Stimulated activated CD4-positive, alpha-beta T cell treated with anti-CD3 and anti-CD28 coated beads, Interleukin-15, amount 100 ng/mL, for 48 hours (primary cell): ENCODE measurements around the gene TIGD3.
"Not testable (repeated sequence)": the region's sequence is repeated elsewhere in the genome, so short reads cannot be mapped to it uniquely, and the experiment has no call there.

ENCODE experiments used
- DNase-seq, 2 donors: peaks; one replicate each; pipeline ENCODE4 v3.0.0-alpha.2; 2020; ENCODE audit warnings: low read depth in 2 of 2

Gene TIGD3

GRCh38 chr11:65325435-65325834 lies 29.1 kb upstream of the TIGD3 start:
- no peak for DNase-seq

- no peak for DNase-seq
Observed at GRCh38 chr11:65327021-65327420, 27.5 kb upstream of the TIGD3 start.

DNA sequence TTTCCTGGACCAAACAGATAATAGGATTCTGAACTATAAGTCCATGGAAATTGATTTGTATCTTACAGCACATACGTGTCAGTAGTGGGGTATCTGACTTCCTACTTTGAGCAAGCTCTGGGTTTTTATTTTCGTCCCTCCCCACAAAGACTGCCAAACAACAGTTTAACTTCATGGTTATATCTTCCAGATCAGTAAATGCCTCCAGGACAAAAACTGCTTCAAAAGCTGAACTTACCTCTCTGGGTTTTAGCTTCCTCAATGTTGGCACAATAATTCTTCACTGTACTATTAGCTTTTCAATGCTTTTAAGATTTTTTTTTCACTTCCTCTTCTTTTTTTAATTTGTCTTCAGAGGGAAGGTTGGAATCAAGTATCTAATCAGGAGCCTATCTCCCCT lies 25.1 kb upstream of the TIGD3 start:
- DNase-seq = no peak

DNA sequence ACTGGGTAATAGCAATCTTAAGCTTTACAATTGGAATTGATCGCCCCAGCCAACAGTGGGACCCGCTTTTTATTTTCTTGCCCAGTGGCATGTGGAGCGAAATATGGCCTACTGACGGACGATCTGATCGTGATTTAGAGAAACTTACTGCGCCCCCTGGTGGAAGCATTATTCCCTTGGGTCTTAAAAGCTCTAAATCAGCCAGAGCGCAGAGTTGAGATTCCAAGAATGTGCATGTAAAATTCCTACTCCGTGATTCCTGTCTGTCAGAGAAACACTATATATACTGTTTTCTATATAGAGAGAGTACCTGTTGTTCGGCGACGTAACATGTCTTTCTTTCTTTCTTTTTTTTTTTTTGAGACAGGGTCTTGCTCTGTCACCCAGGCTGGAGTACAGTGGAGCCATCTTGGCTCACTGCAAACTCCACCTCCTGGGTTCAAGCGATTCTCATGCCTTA lies 24.6 kb upstream of the TIGD3 start:
- peak; percentile 77 to 86 for DNase-seq

DNA sequence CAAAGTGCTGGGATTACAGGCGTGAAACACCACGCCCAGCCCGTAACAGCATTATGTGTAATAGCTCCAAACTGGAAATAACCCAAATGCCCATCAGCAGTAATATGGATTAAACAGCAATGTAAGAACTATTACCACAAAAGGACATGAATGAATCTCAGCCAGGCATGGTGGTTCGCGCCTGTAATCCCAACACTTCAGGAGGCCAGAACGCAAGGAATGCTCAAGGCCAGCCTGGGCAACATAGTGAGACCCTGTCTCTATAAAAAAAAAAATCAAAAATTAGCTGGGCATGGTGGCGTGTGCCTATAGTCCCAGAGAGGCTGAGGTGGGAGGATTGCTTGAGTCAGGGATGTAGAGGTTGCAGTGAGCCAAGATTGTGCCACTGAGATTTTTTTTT lies 24.0 kb upstream of the TIGD3 start:
- no peak for DNase-seq

DNA sequence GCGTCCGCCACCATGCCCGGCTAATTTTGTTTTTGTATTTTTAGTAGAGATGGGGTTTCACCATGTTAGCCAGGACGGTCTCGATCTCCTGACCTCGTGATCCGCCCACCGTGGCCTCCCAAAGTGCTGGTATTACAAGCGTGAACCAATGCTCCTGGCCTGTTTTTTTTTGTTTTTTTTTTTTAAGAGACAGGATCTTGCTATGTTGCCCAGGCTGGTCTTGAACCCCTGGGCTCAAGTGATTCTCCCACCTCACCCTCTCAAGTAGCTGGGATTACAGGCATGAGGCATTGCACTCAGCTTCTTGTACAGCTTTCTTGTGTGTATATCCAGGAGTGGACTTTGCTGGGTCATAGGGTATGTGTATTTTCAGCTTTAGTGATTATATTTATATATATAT lies 22.0 kb upstream of the TIGD3 start:
- not testable (repeated sequence) for DNase-seq

DNA sequence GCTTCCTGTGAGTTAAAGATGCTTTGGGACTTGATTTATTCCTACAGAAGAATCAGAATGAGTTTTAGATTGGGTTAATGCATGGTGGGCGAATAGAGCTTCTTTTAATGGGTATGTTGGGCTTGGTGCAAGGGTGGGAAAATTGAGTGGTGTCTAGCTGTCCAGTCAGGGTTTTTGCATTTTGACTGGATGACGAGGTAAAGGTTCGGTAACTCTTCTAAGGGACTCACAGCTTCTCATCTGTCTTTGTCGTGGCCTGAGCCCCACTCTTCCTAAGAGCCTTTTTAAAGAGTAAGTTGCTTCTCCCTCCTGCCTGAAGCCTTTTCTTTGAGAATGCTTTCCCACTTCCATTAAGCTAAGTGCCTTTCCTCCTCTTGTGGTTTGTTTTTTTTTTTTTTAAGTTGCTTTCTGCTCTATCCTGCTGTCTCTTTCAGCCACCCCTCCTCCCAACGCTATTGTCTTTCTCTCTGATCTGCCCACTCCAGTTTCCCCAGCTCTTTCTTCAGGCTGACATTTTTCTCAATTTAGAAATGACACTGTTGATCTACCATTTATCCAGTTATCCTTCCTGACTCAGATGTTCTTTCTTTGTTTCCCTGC lies 19.8 kb upstream of the TIGD3 start:
- no peak for DNase-seq

GRCh38 chr11:65338676-65339075 lies 15.9 kb upstream of the TIGD3 start:
- DNase-seq = no peak

- no peak for DNase-seq
Observed at GRCh38 chr11:65340226-65340625, 14.3 kb upstream of the TIGD3 start.

GRCh38 chr11:65341856-65342255 lies 12.7 kb upstream of the TIGD3 start:
- no peak for DNase-seq

DNA sequence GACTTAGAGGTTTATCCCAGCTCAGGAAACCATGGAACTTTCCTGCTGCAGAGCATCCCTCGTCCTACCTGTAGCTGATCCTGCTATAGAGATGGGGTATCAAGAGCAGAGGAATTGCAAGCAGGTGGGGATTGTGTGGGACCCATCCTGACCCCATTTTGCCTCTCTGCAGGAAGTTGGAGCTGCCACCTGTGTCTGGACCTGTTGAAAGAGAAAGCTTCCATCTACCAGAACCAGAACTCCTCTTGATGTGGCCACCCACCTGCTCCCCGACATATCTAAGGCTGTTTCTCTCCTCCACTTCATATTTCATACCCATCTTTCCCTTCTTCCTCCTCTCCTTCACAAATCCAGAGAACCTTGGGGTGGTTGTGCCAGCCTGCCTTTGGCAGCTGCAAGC lies 3.0 kb upstream of the TIGD3 start:
- DNase-seq = no peak

DNA sequence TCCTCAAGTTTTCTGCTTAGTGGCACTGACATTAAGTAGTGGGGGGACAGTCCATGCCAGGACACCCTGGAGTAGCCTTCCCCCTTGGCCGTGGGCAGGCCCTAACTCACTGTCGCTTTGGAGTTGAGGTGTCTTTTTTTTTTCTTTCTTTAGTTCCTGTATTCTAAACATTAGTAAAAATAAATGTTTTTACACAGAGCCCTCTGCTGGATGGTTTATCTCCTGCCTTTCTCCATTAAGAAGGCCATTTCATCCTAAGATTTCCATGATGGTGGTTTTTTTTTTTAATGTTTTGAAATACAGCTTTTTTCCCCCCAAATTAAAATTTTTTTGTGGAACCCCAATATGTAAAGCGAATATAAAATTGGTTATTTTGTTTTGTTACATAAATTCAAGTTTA lies 1.8 kb upstream of the TIGD3 start:
- no peak for DNase-seq

DNA sequence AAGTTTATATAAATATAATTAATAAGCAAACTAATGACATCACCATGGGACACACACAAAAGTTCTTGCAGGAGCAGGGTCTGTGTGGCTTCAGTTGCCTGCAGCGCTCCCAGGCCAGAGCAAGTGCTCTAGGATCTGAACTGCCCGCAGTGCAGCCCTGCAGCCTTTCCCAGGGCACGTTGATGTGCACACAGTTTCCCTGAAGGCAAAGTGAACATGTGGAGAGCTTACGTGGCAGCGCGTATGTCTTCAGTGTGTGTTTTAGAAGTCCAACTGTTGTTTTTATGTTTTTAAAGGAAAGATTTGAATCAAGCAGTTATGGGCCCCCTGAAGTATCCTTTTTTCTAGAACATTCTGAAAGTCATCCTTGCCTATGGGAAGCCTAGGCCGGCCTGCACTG lies 1.2 kb upstream of the TIGD3 start:
- no peak for DNase-seq

- no peak for DNase-seq
Observed at GRCh38 chr11:65353900-65354264, 669 bp upstream of the TIGD3 start.

GRCh38 chr11:65355013-65355775 lies 643 bp downstream of the TIGD3 start:
- DNase-seq = no peak

DNA sequence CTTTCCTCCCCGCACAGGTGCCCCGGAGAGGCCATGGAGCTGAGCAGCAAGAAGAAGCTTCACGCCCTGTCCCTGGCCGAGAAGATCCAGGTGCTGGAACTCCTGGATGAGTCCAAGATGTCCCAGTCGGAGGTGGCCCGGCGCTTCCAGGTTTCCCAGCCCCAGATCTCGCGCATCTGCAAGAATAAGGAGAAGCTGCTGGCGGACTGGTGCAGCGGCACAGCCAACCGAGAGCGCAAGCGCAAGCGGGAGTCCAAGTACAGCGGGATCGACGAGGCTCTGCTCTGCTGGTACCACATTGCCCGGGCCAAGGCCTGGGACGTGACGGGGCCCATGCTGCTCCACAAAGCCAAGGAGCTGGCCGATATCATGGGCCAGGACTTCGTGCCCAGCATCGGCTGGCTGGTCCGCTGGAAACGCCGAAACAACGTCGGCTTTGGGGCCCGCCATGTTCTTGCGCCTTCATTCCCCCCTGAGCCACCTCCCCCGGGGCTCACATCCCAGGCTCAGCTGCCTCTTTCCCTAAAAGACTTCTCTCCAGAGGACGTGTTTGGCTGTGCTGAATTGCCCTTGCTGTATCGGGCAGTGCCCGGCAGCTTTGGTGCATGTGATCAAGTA lies 1.3 kb downstream of the TIGD3 start:
- DNase-seq = no peak

GRCh38 chr11:65356394-65356972 lies 1.9 kb downstream of the TIGD3 start:
- DNase-seq = no peak

DNA sequence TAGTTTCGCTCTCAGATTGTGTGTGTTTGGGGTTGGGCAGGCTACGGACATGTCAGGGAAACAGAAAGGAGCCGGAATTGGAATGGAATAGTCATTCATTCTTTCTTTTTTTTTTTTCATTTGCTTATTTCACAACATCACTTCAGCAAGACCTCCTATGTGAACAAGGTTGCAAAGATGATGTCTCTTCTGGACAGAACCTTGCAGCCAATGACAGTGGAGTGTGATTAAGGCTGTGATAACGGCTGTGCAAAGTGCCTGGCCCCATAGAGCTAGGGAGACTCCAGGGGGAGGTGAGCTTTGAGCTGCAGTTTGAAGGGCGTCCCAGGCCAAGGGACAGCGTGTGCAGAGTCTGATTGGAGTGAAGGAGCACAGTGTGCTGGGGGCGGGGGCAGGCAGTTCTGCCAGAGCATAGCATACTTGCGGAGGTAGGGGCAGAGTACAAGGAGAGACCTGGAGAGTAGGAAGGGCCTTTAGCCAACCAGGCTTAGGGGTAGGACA lies 3.4 kb downstream of the TIGD3 start:
- no peak for DNase-seq

- no peak for DNase-seq
Observed at GRCh38 chr11:65362320-65362931, 7.9 kb downstream of the TIGD3 start.

DNA sequence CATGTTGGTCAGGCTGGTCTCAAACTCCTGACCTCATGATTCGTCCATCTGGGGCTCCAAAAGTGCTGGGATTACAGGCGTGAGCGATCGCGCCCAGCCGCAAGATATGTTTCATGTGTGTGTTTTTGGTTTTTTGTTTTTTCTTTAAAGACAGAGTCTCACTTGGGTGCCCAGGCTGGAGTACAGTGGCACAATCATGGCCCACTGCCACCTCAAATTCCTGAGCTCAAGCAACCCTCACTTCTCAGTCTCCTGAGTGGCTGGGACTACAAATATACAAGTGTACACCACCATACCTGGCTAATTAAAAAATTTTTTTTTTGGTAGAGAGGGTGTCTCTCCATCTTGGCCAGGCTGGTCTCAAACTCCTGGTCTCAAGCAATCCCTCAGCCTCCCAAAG lies 8.4 kb downstream of the TIGD3 start:
- no peak for DNase-seq

GRCh38 chr11:65363770-65364169 lies 9.2 kb downstream of the TIGD3 start:
- no peak for DNase-seq

- no peak for DNase-seq
Observed at GRCh38 chr11:65366340-65366773, 11.8 kb downstream of the TIGD3 start.
